Breast epithelium (tissue), 4 donors: ENCODE data around the gene FAAP100. TPM values are rescaled to one million over a fixed set of nuclear protein-coding genes. Genes with fewer than 3 reads are reported as not detected.
"Not testable (repeated sequence)": the region's sequence is repeated elsewhere in the genome, so short reads cannot be mapped to it uniquely, and the experiment has no call there.

ENCODE experiments used
- DNase-seq, 2 donors: peaks; one replicate each; pipeline ENCODE4 v3.0.0-alpha.2; 2019; ENCODE audit warnings: low spot score in 2 of 2
- H3K27ac ChIP-seq, 2 donors: fragments of 200-600 bp; sonication (generic) in 1 of 2; one replicate each; pipeline ENCODE4 v1.5.1; 2016 to 2019; ENCODE audit warnings: mild to moderate bottlenecking in 1 of 2
- H3K27me3 ChIP-seq, 2 donors: fragments of 200-600 bp; sonication (generic) in 1 of 2; one replicate each; pipeline versions ENCODE4 v1.5.1 to v1.6.0; 2017 to 2019; ENCODE audit warnings: control low read depth in 1 of 2, mild to moderate bottlenecking in 1 of 2
- H3K36me3 ChIP-seq: fragments of 200-600 bp; one replicate; pipeline ENCODE4 v1.5.1; 2019
- H3K4me1 ChIP-seq, 2 donors: fragments of 200-600 bp; sonication (generic); one replicate each; pipeline ENCODE4 v1.5.1; 2016 to 2019; ENCODE audit warnings: control low read depth in 1 of 2
- H3K4me3 ChIP-seq, 3 donors: fragments of 200-600 bp; sonication (generic); 1 replicate in 2 of 3; 2 replicates in 1 of 3; pipeline ENCODE4 v1.5.1; 2016 to 2019; ENCODE audit warnings: mild to moderate bottlenecking in 3 of 3, moderate library complexity in 2 of 3
- H3K9me3 ChIP-seq, 2 donors: fragments of 200-600 bp; sonication (generic) in 1 of 2; one replicate each; pipeline ENCODE4 v1.5.1; 2016 to 2019; ENCODE audit warnings: control low read depth in 1 of 2
- POLR2A ChIP-seq: fragments of 450-650 bp; IDR thresholded peaks from one replicate; pipeline ENCODE4 v1.6.1; 2016; ENCODE audit warnings: antibody characterized with exemption, mild to moderate bottlenecking, moderate library complexity
- POLR2AphosphoS5 ChIP-seq, 3 donors: sonication (generic); formaldehyde crosslinking; IDR thresholded peaks; one replicate each; pipeline ENCODE4 v1.6.1; 2017; ENCODE audit warnings: antibody characterized with exemption in 3 of 3
- intact Hi-C: fragments of 100-400 bp; cut with DNase I; formaldehyde crosslinking; loops from one replicate; pipeline ENCODE4 v1.15.1; 2023; ENCODE audit warnings: low total_unique reads
- total RNA-seq, 3 donors: library from RNA; depleted of rRNA; stranded (reverse); fragments of >200 nt; gene quantifications; one replicate each; pipeline ENCODE4 v1.1.0, GENCODE V29; 2016
- TF ChIP-seq, protein P1 (sequence below), 3 donors: fragments of 450-650 bp; IDR thresholded peaks; one replicate each; pipeline ENCODE4 v1.5.1; 2016 to 2017; ENCODE audit warnings: antibody characterized with exemption in 3 of 3, mild to moderate bottlenecking in 3 of 3, moderate library complexity in 3 of 3

FAAP100 gene
- total RNA-seq, 3 donors from 2014 or later: 13.0 to 23.1 (median 20.6) TPM

DNA sequence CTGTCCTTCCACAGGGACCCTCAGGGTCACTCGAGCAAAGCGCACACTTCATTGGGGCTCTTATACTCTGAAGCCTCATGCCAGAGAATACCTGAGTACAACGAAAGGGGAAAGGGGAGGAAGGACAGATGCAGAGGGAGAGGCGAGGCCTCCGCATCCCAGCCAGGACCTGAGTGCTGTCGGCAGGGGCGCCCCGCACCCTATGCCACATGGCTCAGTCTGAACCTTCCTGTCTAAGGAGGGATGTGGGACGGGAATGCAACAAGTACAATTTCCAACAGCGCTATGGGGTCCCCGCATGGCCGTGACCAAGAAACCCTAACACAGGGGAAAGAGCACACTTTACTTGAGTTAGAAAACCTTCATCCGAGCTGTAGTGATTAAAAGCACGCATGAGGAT is 39.8 kb upstream of the FAAP100 start:
- intact Hi-C loops: no loop called here
- no peak for DNase-seq
- no peaks in the 10 kb centered on the region for H3K9me3 ChIP-seq
- H3K4me1 ChIP-seq: no peaks in the 10 kb centered on the region
- no peaks in the 10 kb centered on the region for H3K27me3 ChIP-seq
- H3K4me3 ChIP-seq: no peak overlapping the region
- H3K36me3 ChIP-seq: peaks cover 5% of the 10 kb centered on the region
- TF ChIP-seq POLR2AphosphoS5 (IDR thresholded peaks at IDR 0.05) (no peak), POLR2A (no peak)
- TF ChIP-seq, protein P1, sequence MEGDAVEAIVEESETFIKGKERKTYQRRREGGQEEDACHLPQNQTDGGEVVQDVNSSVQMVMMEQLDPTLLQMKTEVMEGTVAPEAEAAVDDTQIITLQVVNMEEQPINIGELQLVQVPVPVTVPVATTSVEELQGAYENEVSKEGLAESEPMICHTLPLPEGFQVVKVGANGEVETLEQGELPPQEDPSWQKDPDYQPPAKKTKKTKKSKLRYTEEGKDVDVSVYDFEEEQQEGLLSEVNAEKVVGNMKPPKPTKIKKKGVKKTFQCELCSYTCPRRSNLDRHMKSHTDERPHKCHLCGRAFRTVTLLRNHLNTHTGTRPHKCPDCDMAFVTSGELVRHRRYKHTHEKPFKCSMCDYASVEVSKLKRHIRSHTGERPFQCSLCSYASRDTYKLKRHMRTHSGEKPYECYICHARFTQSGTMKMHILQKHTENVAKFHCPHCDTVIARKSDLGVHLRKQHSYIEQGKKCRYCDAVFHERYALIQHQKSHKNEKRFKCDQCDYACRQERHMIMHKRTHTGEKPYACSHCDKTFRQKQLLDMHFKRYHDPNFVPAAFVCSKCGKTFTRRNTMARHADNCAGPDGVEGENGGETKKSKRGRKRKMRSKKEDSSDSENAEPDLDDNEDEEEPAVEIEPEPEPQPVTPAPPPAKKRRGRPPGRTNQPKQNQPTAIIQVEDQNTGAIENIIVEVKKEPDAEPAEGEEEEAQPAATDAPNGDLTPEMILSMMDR (IDR thresholded peaks at IDR 0.05): no peak
- no peak overlapping the region for H3K27ac ChIP-seq

DNA sequence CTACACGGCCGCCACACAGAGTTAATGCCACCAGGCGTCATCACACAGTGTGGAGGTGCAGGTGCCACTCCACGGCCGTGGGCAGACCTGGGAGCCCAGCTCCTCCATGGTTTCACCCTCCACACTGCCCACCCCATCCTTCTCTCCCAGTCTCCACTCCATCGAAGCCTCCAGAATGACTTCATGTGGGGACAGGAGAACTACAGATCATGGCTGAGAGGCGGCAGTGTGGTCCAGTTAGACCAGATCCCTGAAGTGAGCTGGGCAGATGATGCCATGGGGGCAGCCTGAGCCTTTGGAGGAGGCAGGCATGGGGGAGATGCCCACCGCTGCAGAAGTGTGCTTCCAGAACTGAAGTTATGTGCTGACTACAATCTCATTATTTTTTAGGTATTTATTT is 38.0 kb upstream of the FAAP100 start:
- intact Hi-C loops: no loop called here
- TF ChIP-seq POLR2A: no peak
- TF ChIP-seq, protein P1 (IDR thresholded peaks at IDR 0.05): no peak
- no peak for TF ChIP-seq POLR2AphosphoS5 (IDR thresholded peaks at IDR 0.05)
- peaks cover 5% of the 10 kb centered on the region for H3K36me3 ChIP-seq

DNA sequence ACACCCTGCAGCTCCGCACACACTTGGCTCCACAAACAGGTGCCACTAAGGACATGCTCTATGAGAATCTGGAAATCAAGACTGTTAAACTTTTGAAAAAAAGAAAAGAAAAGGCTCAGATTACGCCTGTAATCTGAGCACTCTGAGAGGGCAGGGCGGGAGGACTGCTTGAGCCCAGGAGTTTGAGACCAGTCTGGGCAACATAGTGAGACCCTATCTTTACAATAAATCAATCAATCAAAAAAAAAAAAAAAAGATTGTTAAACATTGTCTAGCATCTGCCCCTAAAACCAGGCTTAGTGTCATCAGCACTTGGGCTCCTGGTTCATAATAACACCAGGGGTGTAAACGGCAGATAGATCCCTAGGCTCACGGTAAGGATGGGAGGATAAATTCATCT is 37.5 kb upstream of the FAAP100 start:
- Histone ChIP-seq H3K4me1 (no peaks in the 10 kb centered on the region), H3K9me3 (no peaks in the 10 kb centered on the region), H3K27me3 (no peaks in the 10 kb centered on the region), H3K4me3 (no peak overlapping the region), H3K36me3 (peaks cover 5% of the 10 kb centered on the region), H3K27ac (no peak overlapping the region)
- intact Hi-C loops: no loop called here
- TF ChIP-seq POLR2A: no peak
- TF ChIP-seq, protein P1 (IDR thresholded peaks at IDR 0.05): no peak
- no peak for TF ChIP-seq POLR2AphosphoS5 (IDR thresholded peaks at IDR 0.05)
- DNase-seq: no peak

More for the DNA sequence above, 38.0 kb upstream of the FAAP100 start:
- Histone ChIP-seq H3K4me1 (no peaks in the 10 kb centered on the region), H3K27ac (no peak overlapping the region), H3K27me3 (no peaks in the 10 kb centered on the region), H3K4me3 (no peak overlapping the region), H3K9me3 (no peaks in the 10 kb centered on the region)
- DNase-seq: no peak

DNA sequence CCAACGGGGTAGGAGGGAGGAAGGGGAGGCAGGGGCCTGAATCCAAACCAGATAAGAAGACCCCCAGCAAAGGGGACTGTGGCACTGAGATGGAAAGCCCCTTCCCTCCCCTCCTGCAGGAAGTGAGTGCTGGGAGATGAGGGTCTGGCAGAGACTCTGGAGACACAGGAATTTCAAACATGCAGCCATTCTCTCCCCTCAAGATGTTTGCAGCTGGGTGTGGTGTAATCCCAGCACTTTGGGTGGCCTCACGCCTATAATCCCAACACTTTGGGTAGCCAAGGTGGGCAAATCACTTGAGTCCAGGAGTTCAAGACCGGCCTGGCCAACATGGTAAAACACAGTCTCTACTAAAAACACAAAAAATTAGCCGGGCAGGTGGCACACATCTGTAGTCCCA is 33.9 kb upstream of the FAAP100 start:
- no peak for DNase-seq
- intact Hi-C loops: no loop called here
- Histone ChIP-seq H3K27me3 (no peaks in the 10 kb centered on the region), H3K4me3 (no peak overlapping the region), H3K9me3 (no peaks in the 10 kb centered on the region), H3K4me1 (no peaks in the 10 kb centered on the region), H3K27ac (no peak overlapping the region), H3K36me3 (peaks cover 5% of the 10 kb centered on the region)
- TF ChIP-seq, protein P1 (IDR thresholded peaks at IDR 0.05): no peak
- TF ChIP-seq POLR2A: no peak

DNA sequence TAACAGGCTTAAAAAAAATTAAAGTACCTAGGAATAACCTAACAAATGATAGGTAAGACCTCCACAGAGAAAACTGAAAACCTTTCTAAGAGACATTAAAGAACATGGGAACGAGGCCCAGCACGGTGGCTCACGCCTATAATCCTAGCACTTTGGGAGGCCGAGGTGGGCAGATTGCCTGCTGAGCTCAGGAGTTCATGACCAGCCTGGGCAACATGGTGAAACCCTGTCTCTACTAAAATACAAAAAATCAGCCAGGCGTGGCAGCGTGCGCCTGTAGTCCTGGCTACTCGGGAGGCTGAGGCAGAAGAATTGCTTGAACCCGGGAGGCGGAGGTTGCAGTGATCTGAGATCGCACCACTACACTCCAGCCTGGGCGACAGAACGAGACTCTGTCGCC is 32.6 kb upstream of the FAAP100 start:
- H3K9me3 ChIP-seq, intact Hi-C loops, H3K4me3 ChIP-seq, H3K4me1 ChIP-seq, H3K36me3 ChIP-seq, H3K27ac ChIP-seq, DNase-seq, H3K27me3 ChIP-seq: not testable (repeated sequence)
